ENCODE data around the gene KLKB1.
A peak's percentile ranks its signal among the peaks of the same experiment; 100 is the strongest.
"Not testable (repeated sequence)": the region's sequence is repeated elsewhere in the genome, so short reads cannot be mapped to it uniquely, and the experiment has no call there.

The KLKB1 gene

DNA sequence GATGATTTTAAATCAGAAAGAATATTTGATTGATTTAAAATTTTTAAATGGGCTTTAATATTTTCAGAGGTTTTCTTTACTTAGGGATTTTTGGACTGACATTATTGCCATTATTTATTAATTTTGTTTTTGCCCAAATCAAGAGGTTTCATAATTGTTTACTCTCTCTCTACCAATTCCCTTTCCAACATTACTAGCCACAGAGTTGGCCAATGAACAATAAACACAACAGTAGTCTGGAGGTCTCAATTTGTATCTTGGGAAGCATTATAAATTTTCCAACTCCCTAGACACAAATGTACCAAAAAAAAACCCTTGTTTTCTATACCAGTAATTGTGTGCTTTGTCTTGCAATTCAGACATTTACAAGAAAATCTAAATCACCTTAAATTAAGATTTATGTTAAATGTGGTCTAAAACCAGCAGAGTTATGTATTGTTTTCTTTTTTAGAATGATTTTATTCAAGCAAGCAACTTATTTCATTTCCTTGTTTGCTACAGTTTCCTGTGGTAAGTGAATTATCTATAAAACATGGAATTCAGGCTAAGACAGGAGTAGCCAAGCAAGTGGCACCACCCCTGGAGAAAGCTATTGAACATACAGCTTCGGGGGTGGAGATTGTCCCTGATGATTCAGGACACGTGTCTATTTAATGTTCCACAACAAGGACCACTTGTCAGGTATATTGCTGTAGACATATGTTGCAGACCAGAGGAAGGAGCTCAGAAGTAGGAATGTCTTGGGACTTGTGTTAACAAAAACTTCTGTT, 622 bp downstream of the KLKB1 start:
- DNase-seq = no peak

DNA sequence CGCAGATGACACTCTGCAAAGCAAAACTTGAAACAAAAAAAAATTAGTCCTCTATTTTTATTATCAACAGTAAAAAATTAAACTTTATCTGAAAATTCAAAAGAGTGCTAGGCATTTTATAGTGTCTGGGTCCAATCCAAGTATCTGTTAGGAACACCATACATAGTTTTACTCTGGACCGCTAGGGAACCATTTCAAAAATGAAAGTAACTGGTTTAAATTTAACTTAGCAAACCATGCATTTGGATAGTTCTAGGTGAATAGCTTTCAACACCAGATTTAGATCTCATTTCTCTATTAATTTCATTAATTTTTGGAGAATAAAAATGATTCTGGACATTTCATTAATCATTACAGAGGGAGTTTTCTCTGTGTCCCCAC, 1.2 kb downstream of the KLKB1 start:
- no peak for DNase-seq

DNA sequence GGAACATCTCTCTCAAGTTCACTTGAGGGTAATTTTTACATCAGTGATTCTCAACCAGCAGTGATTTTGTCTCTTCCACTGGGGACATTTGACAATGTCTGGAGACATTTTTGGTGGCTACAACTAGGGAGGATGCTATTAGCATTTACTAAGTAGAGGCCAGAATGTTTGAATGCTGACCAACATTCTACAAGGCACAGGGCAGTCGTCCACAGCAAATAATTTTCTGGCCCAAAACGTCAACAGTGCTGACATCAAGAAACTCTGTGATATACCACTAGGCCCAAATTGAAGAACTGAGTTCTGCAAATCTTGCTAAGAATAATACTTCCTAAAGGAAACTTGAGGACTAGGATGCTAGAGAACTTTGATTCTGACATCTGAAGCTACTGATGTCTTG, 7.1 kb downstream of the KLKB1 start:
- no peak for DNase-seq

GRCh38 chr4:186236126-186236525, 8.8 kb downstream of the KLKB1 start:
- DNase-seq = no peak

DNA sequence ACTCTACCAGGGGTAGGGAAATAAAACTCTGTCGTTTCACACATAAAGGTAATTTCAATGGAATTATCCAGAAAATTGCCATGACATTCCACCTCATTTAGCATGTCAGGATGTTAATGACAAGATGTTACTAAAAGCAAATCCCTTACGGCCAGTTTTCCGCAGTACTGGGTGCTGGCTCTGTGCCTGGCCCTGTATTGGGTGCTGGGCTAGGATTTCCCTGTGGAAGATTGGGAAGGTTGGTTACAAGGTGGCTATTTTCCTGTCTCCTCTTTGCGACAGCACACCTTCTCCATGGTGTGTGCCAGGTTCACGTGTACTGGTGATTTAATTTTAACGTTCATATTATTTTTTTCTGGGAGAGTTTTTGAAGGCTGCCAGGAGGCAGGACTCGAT, 13.1 kb downstream of the KLKB1 start:
- no peak for DNase-seq

GRCh38 chr4:186240848-186241491, 13.7 kb downstream of the KLKB1 start:
- peak; percentile 90 for DNase-seq

- no peak for DNase-seq
These were observed 14.3 kb downstream of the KLKB1 start for GRCh38 chr4:186241616-186242015.

- DNase-seq = not testable (repeated sequence)
These were observed 14.7 kb downstream of the KLKB1 start for GRCh38 chr4:186242031-186242430.

DNA sequence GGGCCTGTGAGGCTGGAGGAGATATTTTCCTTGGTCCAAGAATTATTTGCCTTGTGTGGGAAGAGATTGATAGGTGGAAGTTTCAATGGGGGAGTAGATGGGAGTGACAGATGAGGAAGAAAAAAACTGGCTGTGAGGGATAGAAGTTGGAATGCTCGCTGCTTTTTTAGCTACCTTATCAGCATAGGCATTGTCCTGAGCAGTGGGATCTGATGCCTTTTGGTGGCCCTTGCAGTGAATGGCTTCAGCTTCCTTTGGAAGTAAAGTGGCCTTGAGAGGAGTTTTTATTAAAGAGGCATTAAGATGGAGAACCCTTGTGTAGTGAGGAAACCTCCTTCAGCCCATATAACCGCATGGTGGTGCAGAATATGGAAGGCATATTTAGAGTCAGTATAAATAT, 16.0 kb downstream of the KLKB1 start:
- no peak for DNase-seq

DNA sequence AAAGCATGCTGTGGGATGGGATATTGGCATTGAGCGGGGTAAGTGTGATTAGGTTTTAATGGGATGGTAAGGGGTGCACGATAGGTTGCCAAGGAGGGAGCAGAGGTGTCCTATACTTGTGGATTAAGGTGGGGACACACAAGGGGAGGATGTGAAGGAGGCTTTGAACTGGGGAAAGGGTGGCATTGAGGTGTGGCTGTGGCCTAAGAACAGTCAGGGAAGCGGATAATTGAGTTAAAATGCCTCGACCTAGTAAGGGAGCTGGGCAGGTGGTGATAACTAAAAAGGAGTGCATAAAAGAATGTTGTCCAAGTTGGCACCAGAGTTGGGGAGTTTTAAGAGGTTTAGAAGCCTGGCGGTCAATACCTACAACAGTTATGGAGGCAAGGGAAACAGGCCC, 17.5 kb downstream of the KLKB1 start:
- no peak for DNase-seq

- not testable (repeated sequence) for DNase-seq
These were observed 19.9 kb downstream of the KLKB1 start for GRCh38 chr4:186247062-186247752.

DNA sequence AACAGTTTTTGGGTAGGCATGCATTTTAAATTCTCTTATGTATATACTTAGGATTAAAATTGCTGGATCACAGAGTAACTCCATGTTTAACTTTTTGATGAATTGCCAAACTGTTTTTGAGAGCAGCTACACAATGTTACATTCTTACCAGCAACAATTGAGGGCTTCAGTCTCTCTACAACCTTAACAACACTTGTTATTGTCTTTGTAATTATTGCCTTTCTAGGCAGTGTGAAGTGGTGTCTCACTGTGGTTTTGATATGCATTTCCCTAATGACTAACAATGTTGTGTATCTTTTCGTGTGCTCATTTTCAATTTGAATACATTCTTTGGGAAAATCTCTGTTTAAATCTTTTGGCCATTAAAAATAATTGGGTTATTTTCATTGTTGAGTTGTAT, 21.3 kb downstream of the KLKB1 start:
- no peak for DNase-seq

- no peak for DNase-seq
These were observed 22.8 kb downstream of the KLKB1 start for GRCh38 chr4:186249785-186250754.

GRCh38 chr4:186250760-186251159, 23.5 kb downstream of the KLKB1 start:
- no peak for DNase-seq

- DNase-seq = no peak
These were observed 27.8 kb downstream of the KLKB1 start for GRCh38 chr4:186255122-186255521.

DNA sequence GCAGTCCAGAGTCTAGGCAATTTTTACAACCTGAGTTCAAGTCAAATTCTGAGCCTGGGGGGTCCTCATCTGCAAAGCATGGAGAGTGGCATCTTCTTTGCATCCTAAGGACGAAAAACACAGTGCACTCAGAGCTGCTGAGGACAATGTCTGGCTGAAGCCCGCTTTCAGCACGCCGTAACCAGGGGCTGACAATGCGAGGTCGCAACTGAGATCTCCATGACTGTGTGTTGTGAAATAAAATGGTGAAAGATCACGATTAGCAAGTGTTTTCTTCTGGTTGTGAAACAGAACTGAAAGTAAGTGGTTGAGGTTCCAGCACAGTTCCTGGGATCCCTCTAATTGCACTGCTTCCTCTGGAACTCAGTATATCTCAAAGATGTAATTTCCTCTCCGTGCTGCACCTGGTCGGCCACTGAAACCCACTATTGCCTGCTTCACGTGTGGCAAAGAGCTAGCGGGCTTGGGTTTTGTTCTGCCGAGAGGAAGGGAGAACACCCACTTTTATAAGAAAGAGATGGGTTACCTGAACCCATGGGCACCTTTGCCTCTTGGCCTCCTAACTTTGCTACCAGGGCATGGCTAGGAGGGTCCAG, 31.0 kb downstream of the KLKB1 start:
- DNase-seq = no peak

GRCh38 chr4:186260117-186260503, 32.8 kb downstream of the KLKB1 start:
- DNase-seq = no peak

DNA sequence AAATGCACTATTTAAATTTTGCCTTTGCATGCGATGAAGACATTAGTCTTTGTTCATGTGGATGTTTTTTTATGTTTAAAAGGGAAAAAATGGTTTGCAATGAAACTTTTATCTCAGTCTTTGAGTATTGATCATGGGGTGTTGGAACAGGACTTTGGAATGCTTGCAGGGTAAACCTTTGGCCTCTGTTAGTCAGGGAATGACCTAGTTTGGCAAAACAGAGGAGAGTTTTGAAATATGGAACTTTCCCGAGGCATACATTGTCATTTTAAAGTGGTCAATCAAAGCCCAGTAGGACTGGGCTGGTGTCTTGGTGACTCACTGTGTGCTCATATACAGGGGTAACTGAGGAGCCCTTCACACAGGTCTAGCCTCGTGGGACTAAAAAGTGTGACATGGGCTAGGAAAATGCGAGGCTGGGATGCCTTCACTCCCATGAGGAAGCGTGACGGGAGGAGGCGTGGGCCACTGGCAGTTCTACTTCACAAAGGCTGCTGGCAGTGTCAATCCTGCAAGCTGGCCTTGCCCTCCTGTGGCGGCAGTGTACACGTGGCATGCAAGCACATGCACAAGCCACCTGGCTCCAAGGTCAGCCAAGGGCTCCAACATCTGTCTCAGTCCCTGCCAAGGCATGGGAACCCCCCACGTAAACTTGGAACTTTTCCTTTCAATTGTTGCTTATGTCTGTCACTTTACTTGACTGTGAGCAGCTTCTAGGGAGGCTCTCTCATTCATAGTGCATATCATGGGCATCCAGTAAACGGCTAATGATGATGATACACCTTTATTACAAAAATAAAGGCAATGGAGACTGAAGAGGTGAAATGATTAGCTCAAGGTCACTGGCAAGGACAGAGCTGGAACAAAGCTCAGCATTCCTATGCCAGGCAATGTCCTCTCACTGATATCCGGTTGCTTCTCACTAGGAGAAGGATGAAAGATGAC, 33.5 kb downstream of the KLKB1 start:
- DNase-seq = no peak

GRCh38 chr4:186264660-186265059, 37.4 kb downstream of the KLKB1 start:
- DNase-seq = no peak

DNA sequence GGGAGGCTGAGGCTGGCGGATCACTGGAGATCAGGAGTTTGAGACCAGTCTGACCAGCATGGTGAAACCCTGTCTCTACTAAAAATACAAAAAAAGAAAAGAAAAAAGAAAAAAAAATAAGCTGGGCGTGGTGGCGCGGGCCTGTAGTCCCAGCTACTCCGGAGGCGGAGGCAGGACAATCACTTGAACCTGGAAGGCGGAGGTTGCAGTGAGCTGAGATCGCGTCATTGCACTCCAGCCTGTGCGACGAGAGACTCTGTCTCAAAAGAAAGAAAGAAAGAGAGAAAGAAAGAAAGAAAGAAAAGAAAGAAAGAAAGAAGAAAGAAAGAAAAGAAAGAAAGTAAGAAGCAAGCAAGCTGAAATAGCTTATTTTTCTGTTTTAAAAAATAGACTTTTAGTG, 37.9 kb downstream of the KLKB1 start:
- not testable (repeated sequence) for DNase-seq

Data from DMS 273 treated with DMSO at 0.1 percent for 48 hours (cell line).